Stimulated activated CD8-positive, alpha-beta memory T cell treated with anti-CD3 and anti-CD28 coated beads, Interleukin-2, amount 100 ng/mL, for 1 hour (primary cell): ENCODE data around the gene COL16A1.
A peak's percentile ranks its signal among the peaks of the same experiment; 100 is the strongest.

Experiments
- DNase-seq, 2 donors: peaks; one replicate each; pipeline ENCODE4 v3.0.0-alpha.2; 2020; ENCODE audit warnings: low read depth in 2 of 2

COL16A1 gene

DNA sequence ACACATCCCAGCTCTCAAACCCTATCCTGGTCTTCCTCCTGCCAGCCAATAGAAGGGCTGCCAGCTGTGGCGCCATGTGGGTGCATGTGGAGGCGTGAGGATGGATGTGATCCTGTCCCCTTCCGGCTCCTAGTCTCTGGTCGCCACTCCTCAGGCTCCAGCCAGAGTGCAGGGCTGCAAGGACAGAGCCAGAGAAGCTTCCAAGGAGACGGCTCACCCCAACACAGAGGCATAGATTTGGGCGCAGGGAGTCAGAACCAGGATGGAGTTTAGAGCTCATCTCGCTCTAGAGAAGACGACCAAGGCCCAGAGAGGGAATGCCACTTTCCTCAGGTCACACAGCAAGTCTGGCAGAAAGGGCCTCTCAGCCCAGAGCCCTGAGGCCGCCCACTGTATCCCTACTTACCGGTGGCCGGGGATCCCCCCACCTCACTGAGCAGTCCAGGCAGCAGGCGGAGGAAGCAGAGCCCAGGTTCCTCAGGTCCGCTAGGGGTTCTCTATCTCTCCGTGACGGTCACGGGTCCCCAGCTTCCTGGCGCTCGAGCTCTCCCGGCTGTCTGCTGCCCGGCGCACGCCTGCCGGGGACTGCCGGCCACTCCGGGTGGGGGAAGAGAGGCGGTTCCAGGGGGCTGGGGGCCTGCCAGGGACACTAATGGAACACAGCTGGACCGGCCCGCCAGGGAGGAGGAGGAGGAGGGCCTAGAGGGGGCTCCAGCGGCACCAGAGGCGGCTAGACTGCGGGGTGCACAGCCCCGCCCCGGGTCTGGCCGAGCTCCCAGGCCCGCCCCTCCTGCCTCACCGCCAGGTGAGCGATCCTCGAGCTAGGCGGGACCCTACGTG is at the start of gene COL16A1:
Gene COL16A1, minus strand, starts transcription at position 587 of the 840 bp plus-strand sequence. CDS start 1,824 bp downstream, outside the sequence.
- no peak for DNase-seq

DNA sequence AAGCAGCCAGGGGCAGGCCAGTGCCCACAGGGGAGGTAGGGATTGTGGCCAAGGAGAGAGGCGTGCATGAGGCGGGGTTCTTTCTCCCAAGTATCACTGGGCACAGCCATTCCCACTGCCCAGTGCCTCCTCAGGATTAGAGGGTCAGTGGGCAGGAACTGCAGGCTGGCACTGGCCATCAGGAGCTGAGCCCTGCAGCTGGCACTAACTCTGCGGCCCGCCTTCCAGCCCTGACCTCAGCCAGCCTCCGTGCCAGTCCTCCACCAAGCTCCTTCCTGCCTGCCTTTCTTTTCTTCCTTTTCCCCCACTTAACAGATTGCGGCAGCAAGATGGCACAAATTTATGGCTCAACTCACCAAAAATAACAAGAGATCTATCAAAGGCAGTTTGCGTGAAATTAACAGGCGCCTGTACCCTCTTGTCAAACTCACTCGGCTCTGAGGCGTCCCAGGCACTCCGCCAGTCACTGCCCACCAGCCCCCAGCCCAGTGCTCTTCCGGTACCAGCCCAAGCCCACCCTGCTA is 49.2 kb upstream of the COL16A1 start:
- DNase-seq: no peak

DNA sequence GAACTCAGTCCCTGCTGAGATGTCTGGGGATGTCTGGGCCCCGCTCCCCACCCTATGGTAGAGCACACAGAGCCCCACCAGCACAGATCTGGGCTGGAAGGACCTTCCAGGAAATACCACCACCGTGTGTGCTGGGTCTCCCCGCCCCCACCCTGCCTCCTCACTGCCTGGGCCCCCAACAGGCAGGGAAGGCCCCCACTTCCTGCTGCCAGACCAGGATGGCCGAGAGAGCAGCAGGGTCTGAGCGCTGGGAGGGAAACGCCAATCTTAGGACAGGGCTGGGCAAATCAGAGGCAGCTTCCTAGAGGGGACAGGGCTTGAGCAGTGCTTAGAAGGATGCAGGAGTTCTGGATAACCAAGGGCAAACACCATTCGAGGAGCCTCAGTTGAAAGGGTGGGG is 48.4 kb upstream of the COL16A1 start:
- DNase-seq: no peak

DNA sequence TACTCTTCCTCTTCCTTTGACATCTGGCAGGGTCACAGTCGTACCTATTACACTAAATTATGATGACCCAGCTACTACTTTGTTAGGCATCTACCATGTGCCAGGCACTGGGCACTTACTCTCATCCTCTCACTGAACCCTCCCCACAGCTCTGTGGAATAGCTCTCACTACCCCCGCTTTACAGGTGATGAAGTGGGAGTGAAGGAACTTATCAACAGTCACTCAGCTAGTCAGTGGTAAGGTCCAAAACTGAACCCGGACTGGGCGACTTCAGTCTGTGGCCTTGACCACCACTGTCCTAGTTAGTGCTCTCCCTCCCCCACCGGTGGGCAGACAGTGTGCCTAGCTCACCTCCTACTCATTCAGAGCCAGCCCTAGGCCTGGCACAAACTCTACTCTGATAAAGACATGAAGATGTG is 48.0 kb upstream of the COL16A1 start:
- no peak for DNase-seq

DNA sequence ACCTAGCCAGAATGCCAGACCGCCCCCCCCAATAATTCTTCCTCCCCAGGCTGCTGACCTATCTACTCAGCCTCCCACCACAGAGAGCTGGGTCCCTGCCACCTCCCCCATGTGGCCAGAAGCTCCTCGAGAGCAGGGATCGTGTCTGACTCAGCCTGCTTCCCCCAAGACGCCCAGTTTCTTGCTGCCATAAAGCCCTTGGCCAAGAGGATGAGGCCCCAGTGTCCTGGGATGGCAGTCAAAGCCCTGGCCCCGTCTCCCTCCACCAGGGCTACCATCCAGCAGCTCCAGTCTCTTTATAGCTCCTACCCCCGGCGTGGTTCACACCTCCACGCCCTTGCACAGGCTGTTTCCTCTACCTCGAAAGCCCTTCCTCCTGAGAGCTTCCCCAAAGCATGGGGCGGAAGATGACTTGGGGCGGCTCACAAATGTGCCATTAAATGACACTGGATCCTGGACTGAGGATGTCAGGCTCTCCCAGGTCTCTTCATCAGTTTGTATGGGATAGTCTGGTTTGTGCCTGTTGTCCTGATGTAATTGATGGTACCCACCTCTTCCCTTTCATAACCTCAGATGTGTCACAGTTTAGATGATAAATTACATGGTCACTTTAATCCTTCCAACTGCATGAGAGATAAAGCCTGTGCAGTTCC is 47.2 kb upstream of the COL16A1 start:
- no peak for DNase-seq

DNA sequence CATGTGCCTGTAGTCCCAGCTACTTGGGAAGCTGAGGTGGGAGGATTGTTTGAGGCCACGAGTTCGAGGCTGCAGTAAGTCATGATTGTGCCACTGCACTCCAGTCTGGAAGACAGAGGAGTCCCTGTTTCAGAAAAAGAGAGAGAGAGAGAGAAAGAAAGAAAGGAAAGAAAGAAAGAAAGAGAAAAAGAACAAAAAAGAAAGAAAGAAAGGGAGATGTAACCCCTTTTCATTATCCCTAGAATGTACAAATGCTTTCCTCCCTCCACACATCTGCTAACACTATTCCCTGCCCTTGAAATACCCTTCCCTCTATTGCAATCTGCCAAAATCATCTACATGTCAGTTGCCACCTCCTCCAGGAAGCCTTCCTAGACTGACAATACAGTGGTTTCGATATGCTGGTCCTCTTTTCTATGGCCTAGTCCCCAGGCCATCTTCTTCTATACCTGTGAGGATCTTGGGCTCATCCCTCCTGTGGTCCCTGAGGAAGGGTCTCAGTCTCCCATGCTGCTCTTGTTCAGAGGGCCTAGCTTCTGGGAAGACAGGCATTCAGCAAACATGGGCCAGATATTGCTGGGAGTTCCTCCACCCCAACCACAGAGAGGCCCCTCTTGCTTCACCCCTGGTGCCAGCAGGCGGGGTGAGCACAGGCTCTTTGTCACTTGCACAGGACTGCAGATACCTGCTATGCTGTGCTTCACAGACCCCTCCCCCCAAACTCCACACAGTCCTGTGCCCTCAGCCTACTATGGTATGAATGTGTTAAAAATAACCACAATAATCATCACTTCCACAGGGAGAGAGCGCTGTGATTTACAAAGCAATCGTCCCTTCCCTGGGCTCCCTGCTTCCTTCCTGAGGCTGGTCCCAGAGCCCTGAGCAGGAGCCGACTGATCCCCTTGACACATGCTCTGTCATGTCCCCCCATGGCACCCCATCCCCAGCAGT is 46.2 kb upstream of the COL16A1 start:
- DNase-seq: no peak

DNA sequence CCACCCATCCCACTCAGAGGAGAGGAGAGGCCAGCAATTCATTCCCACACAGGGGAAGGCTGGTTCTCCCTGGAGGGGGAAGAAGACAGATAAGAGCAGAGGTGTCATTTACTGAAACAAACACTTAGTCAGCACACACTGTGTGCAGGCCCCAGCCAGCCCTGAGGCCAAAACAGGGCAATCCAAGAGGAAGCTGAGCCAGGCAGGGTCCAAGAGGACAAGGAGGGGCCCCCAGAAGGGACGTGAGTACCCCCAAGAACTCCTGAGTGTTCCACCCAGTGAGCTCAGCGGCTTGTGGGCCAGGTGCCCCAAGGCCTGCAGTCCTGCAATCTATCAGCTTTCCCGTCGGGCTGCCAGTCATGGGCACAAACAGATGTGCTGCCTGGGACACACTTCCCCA is 44.5 kb upstream of the COL16A1 start:
- no peak for DNase-seq

DNA sequence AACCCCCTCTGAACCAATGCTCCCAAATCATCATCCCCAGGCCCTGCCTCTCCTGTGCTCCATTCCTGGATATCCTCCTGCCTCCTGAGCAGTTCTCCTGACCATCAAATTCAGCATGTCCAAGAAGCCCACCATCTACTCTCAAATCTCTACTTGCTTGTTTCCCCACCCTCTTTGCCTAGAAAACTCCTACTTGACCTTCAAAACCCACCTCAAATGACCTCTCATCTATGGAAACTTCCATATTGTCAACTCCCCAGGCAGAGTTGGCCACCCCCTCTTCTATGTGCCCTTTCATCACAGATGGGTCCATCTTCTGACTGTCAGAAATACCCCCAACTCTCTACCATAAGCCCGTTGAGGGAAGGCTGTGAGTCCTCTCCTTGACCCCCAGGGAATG is 43.5 kb upstream of the COL16A1 start:
- DNase-seq: no peak

DNA sequence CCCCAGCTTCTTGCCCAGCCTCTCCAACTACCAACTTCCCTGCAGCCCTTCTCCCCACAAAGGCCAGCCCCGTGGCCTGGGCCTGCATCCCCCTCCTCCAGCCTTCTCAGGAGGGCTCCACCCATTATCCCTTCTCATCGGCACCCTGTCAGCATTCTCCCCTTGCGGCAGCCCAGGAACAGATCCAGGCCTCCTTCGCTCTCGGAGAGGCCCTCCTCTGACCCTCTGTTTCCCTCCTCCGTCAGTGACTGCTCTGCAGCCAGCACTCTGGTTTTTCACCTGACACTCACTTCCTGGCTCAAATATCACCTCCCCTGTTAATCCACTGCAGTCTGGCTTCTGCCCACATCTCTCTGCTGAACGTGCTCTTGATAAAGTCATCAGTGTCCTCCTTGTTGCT is 42.9 kb upstream of the COL16A1 start:
- DNase-seq: no peak

DNA sequence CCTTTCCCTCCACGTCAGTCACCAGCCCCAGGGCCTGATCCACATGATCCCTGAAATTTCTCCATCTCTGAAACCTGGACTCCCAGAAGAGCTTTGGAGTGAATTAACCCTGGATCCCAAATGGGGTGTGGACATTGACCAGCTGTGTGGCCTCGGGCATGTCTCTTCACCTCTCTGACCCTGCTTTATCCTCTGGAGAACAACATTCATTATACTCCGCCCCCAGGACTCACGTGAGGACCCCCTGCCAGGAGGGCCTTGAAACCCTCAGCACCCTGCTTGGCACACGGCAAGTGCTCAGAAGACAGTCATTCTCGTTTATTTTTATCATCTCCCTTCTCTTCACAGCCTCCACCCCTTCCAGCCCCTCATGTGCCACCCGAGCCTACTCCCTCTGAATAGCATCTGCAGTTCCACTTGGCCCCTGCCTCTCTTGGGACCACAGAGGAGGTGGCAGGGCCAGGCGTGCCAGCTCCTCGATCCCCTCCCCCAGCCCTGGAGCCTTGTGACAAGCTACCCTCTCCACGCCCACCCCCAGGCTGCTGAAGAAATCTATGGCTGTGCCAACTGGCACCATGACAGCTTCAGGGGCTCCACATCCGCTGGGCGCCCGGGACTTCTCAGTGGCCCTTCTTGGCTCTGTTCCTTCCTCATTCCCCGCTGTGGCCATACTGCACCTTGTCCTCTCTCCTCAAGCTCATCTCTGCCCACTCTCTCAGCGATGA is 42.3 kb upstream of the COL16A1 start:
- DNase-seq: no peak

DNA sequence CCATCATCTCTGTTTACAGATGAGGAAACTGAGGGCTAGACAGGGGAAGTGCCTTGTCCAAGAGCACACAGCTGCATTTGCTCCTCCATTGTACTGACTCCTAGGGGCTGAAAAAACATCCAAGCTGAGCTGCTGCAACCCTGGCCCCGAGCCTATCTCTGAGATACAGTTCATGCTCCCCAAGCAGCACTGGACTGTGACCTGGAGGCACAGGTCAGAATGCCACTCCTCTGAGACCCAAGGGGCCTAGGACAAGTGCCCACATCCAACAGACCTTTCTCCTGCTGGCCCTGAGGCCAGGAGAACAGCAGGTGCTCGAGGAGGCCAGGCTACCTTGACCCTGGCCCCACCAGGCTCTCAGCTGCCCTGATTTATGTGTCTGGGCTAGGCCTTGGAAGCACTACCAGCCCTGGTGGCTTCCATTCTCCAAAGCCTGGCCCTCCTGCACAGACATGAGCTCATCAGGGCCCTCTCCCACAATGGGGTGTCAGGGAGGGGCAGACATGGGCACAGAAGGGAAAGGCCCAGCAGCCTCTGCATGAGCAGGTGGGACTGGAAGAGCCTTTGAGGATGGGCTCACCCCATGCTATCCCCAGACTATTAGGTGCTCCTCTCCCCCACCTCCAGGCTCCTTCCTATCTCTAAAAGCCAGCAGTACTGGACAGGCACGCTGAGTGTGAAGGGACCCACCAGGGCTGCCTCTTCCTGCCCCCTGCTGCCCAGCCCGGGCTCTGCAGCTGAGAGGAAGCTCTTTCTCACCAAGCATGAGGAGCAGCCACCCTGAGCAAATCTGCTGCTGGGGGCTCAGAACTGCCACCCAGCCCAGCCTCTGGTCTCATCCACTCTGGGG is 41.5 kb upstream of the COL16A1 start:
- peak in 1 of 2 donors; percentile 28 for DNase-seq

DNA sequence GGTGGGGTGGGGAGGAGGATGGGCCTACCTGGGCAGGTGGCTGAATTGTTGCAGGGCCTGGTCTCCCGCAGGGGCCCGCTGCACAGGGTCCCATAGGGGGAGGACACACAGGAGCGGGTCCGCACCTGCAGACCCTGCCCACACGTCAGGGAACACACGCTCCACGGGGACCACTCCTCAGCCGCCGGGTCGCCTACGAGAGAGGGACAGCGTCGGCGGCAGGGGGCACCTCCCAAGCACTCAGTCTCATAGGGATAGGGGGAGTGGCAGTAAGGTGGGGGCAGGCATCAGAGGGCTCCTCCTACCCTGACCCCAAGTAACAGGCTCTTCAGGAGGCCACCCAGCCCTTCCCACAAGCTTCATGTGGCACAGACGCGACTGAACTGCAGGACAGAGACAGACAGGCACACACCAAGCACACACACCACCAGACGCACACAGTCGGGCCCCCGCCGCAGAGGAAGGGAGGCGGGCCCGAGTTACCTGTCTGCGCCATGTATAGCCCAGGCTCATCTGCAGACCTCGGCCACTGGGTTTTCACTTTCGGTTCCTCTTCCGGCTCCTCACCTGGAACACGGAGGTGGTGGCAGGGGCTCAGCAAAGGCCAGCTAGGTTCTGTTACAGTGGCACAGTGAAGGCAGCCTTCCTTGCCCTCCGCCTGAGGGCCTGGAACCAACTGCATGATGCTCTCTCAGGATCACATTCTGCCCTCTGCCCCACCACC is 40.5 kb upstream of the COL16A1 start:
- no peak for DNase-seq

DNA sequence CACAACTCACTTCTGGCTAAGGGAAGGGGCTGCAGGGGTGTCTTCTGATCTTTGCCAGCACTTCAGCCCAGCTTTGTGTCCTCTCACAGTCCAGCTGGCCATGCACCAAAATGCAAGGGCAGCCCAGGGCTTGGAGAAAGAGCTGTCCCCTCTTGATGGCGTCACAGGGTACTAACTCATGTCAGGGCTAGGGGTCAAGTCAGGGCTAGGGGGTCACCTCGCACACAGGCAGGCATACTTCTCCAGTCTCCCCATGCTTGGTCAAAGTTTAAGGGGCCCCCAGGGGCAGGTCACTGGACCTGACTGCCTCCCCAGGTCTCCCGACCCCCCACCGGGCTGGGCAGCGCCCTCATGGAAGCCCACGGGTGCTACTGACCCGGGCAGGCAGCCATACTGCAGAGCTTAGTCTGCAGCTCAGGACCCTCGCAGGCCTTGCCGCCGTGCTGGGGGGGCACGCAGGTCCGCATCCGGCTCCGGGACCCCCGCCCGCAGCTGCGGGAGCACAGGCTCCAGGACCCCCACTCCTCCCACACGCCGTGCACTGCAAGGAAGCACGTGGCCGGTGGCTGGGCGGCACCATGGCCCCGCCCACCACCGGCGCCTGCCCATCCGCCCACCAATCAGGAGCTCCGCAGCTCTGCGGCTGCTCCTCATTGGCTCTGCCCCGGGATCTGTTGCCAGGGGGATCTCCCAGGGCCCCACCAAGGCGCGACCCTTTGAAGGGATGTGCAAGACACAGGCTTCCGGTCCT is 38.8 kb upstream of the COL16A1 start:
- no peak for DNase-seq

DNA sequence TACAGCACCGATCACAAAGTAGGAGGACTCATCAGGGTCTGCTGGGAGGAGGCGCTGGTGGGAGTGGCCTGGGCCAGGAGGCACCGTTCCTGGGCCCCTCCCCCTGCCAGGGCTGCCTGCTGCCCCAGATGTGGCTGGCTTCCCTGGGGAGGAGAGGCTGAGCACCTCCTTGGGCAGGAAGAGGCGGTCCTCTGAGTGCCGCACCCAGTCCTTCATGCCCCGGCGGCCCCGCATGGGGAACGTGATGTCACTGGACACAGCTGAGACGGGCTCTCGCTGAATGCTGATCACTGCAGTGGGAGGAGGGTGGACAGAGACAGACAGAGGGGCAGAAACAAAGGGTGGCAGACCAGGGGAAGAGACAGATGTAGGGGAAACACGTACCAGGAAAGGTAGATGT is 35.5 kb upstream of the COL16A1 start:
- no peak for DNase-seq

DNA sequence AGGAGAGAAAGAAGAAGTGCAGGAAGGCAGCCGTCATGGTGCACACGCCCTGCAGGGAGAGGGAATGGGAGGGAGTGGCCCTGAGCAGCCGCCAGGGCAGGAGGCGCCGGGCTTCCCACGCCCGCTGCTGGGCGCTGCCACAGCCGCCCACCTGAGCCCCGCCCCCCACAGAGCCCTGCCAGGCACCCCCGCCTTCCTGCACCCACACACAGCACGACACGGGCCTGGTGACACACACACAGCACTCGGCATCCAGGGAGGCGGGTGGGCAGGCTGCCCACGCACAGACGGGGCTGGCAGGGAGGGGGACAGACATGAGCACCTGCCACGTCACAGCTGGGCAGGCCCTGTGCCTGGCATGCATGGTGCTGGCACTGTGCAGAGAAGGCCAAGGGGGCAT is 32.9 kb upstream of the COL16A1 start:
- DNase-seq: no peak

DNA sequence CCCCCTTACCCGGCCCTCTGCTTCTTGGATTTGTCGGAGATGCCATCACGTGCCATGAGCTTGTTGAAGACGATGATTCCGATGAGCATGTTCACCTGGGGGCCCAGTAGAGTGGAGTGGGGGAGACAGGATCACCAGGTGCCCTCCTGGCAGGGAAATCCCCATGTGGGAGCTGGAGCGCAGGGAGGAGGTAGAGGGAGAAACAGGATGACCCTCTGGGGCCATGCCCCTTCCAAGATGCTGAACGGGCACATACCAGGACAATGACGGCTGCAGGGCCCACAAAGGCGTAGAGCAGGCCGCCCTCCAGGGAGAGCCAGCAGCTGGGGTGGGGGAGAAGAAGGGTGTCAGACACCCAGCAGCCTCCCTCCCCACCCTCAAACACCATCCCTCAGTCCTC is 31.8 kb upstream of the COL16A1 start:
- no peak for DNase-seq

DNA sequence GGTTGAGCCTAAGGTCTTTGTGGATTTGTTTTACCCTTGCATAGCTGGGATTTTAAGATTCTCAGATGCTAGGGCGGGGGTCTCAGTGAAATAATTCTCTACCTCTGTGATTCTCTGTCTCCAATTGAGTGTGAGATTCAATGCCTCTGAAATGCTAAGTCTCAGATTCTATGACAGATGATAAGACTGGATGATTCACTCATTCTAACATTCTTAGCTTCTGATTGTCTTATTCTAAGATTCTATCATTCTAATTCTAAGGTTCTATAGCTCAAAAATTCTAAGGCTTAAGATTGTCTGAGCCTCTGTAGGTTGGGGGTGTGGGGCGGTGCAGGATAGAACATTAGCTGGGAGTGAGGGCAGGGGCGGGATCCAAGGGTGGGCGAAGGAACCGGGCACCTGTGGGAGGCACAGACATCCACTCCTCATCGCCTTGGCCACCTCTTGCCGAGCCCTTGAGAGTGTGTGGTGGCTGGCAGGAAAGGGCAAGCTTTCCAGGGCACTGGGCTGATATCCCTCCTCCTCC is 30.8 kb upstream of the COL16A1 start:
- DNase-seq: no peak

DNA sequence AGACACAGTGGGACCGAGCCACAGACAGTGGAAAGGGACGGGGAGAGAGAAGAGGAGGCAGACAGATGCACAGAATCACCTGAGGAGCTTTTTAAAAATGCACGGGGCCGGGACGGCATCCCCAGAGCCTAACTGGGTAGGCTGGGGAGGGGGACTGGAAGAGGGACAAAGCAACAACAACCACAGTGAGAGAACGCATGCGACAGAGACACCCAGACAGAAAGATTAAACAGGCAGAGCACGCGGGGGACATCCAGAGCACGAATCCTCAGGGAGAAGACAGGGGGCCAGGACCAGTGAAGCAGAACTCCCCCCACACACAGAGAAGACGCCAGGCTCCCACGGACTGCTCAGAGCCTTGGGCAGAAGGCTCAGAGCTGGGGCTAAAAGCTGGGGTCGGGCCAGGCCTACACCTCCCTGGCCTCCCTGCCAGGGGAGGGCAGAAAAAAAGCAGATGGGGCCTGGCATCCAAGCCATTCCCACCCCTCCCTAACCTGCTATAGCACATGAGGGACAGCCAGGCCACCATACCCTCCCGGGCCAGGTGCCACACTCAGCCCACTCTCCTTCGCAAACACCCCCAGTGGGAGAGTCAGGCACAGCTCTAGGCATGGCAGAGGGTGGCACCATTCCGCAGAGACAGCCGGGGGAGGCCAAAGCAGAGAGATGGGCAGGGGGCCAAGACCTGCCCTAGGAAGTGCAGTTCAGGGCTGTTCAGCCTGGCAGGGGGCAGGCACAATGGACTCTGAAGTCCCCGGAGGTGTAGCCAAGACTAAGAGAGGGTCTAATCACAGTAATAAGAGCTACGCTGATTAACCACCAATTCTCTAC is 29.8 kb upstream of the COL16A1 start:
- no peak for DNase-seq
